ENCODE results near the gene MRPL11.

Gene MRPL11

GRCh38 chr11:66451663-66452062 is 13.0 kb upstream of the MRPL11 start:
- H3K9ac ChIP-seq, result no peak overlapping the region
- peaks cover 30% of the 10 kb centered on the region; the same call in 1 of the 2 replicates for H3K27me3 ChIP-seq (ENCODE audit: insufficient read depth, low read depth)
- no peak overlapping the region for H2AFZ ChIP-seq (ENCODE audit: low read depth)
- no peak overlapping the region for H3K4me2 ChIP-seq
- H3K27ac ChIP-seq, result no peak overlapping the region
- no peaks in the 10 kb centered on the region for H3K79me2 ChIP-seq (ENCODE audit: insufficient read depth, low read depth)
- H3K4me3 ChIP-seq (IDR thresholded peaks at IDR 0.05; ENCODE audit: insufficient read depth, low read depth, low read length), result no peak overlapping the region
- H4K20me1 ChIP-seq (ENCODE audit: insufficient read depth), result no peaks in the 10 kb centered on the region
- no peaks in the 10 kb centered on the region for H3K36me3 ChIP-seq (ENCODE audit: insufficient read depth)
- no peaks in the 10 kb centered on the region for H3K4me1 ChIP-seq (ENCODE audit: low read depth, poor library complexity, severe bottlenecking)
- TF ChIP-seq CTCF (conservative IDR thresholded peaks at IDR 0.05; ENCODE audit: low read depth, low read length), result no peak

- H3K27ac ChIP-seq, result no peak overlapping the region
- H2AFZ ChIP-seq (ENCODE audit: low read depth), result no peak overlapping the region
- H4K20me1 ChIP-seq (ENCODE audit: insufficient read depth), result no peaks in the 10 kb centered on the region
- H3K79me2 ChIP-seq (ENCODE audit: insufficient read depth, low read depth), result no peaks in the 10 kb centered on the region
- H3K4me2 ChIP-seq, result no peak overlapping the region
- H3K36me3 ChIP-seq (ENCODE audit: insufficient read depth), result no peaks in the 10 kb centered on the region
- H3K4me1 ChIP-seq (ENCODE audit: low read depth, poor library complexity, severe bottlenecking), result no peaks in the 10 kb centered on the region
- H3K9ac ChIP-seq, result no peak overlapping the region
- H3K27me3 ChIP-seq (ENCODE audit: insufficient read depth, low read depth), result peaks cover 30% of the 10 kb centered on the region; the same call in 1 of the 2 replicates
- TF ChIP-seq CTCF (conservative IDR thresholded peaks at IDR 0.05; ENCODE audit: low read depth, low read length), result no peak
- no peak overlapping the region for H3K4me3 ChIP-seq (IDR thresholded peaks at IDR 0.05; ENCODE audit: insufficient read depth, low read depth, low read length)
These were observed 11.9 kb upstream of the MRPL11 start for GRCh38 chr11:66450560-66450959.

DNA sequence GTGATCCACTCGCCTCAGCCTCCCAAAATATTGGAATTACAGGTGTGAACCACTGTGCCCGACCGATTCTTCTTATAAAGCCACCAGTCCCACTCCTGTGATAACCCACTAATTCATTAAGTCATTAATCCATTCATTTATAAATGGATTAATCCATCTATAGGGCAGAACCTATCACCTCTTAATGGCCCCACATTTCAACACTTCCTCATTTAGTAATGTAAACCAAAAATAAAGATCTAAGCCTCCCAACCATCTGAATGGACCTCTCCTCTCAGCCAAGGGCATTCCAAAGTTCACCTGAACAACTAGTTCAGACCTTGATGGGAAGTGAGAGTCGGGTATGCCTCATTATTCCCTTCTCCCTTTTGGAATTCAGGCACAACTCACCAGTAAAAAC is 9.9 kb upstream of the MRPL11 start:
- TF ChIP-seq CTCF (conservative IDR thresholded peaks at IDR 0.05; ENCODE audit: low read depth, low read length), result no peak
- no peak overlapping the region for H3K9ac ChIP-seq
- H4K20me1 ChIP-seq (ENCODE audit: insufficient read depth), result no peaks in the 10 kb centered on the region

DNA sequence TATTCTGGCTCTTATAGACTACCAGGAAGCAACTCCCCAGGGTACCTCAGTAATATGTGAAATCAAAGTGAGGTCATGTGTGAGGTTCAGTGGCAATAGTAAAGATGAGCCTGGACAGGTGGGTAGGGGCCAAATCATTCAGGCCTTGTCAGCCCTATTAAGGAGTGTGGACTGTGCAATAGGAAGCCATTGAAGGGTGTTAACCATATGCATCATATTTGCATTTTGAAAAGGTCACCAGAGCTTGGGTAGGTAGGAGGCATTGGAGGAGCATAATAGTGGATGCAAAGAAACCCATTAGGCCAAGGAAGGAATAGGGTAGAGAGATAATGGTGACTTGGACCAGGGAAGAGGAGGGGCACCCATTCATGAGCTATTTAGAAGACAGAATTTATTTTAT is 8.4 kb upstream of the MRPL11 start:
- H3K4me3 ChIP-seq (IDR thresholded peaks at IDR 0.05; ENCODE audit: insufficient read depth, low read depth, low read length), result no peak overlapping the region
- no peaks in the 10 kb centered on the region for H3K4me1 ChIP-seq (ENCODE audit: low read depth, poor library complexity, severe bottlenecking)
- no peak overlapping the region for H3K9ac ChIP-seq
- TF ChIP-seq CTCF (conservative IDR thresholded peaks at IDR 0.05; ENCODE audit: low read depth, low read length), result no peak
- no peak overlapping the region for H3K4me2 ChIP-seq
- no peak overlapping the region for H3K27ac ChIP-seq
- H3K27me3 ChIP-seq (ENCODE audit: insufficient read depth, low read depth), result peaks cover 31% of the 10 kb centered on the region; the same call in 1 of the 2 replicates
- H4K20me1 ChIP-seq (ENCODE audit: insufficient read depth), result no peaks in the 10 kb centered on the region
- H2AFZ ChIP-seq (ENCODE audit: low read depth), result no peak overlapping the region
- no peaks in the 10 kb centered on the region for H3K79me2 ChIP-seq (ENCODE audit: insufficient read depth, low read depth)
- H3K36me3 ChIP-seq (ENCODE audit: insufficient read depth), result no peaks in the 10 kb centered on the region

More for the DNA sequence above, 9.9 kb upstream of the MRPL11 start:
- no peaks in the 10 kb centered on the region for H3K36me3 ChIP-seq (ENCODE audit: insufficient read depth)
- no peaks in the 10 kb centered on the region for H3K4me1 ChIP-seq (ENCODE audit: low read depth, poor library complexity, severe bottlenecking)
- H3K4me2 ChIP-seq, result no peak overlapping the region
- no peak overlapping the region for H3K27ac ChIP-seq
- no peak overlapping the region for H3K4me3 ChIP-seq (IDR thresholded peaks at IDR 0.05; ENCODE audit: insufficient read depth, low read depth, low read length)
- H3K79me2 ChIP-seq (ENCODE audit: insufficient read depth, low read depth), result no peaks in the 10 kb centered on the region
- H2AFZ ChIP-seq (ENCODE audit: low read depth), result no peak overlapping the region
- peaks cover 22% of the 10 kb centered on the region; the same call in 1 of the 2 replicates for H3K27me3 ChIP-seq (ENCODE audit: insufficient read depth, low read depth)
